ENCODE data around the gene PDE8B. TPM values are rescaled to one million over a fixed set of nuclear protein-coding genes. Genes with fewer than 3 reads are reported as not detected.

PDE8B gene
- total RNA-seq, 1 experiment from 2014 or later, result 0.86 TPM

DNA sequence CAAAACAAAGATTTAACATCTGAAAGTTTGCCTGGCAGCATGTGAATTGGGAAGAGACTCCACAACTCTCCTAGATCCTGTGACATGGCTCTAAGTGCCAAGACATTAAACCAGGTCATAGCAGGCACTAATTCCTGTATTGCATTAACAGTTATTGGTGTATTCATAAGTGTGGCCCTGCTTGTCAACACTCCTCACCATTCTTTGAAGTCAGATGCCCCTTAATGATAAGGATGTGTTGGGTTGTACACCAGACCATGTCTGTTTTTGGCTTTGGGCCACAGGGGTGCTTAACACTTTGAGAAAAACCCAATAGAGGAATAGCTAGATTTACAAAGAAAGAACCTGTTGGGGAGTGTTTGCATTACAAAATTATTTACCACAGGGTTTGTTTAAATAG is 43.4 kb upstream of the PDE8B start:
- no TSS peak for BruUV-seq (replicated peaks)
- Mint-ChIP-seq H3K36me3 (ENCODE audit: insufficient read depth, unreplicated experiment) (no peaks in the 10 kb centered on the region), H3K4me3 (ENCODE audit: unreplicated experiment) (no peak overlapping the region), H3K27me3 (ENCODE audit: insufficient read depth, unreplicated experiment) (no peaks in the 10 kb centered on the region), H3K9me3 (ENCODE audit: unreplicated experiment) (no peaks in the 10 kb centered on the region), H3K4me1 (ENCODE audit: low read depth, unreplicated experiment) (peaks cover 7% of the 10 kb centered on the region), H3K27ac (ENCODE audit: unreplicated experiment) (no peak overlapping the region)
- ChIA-PET CTCF (no interaction called here), POLR2A (no interaction called here)
- no peaks in the 10 kb centered on the region for H3K36me3 ChIP-seq (ENCODE audit: control insufficient read depth, insufficient read depth, low read length)
- TF ChIP-seq, protein P1, sequence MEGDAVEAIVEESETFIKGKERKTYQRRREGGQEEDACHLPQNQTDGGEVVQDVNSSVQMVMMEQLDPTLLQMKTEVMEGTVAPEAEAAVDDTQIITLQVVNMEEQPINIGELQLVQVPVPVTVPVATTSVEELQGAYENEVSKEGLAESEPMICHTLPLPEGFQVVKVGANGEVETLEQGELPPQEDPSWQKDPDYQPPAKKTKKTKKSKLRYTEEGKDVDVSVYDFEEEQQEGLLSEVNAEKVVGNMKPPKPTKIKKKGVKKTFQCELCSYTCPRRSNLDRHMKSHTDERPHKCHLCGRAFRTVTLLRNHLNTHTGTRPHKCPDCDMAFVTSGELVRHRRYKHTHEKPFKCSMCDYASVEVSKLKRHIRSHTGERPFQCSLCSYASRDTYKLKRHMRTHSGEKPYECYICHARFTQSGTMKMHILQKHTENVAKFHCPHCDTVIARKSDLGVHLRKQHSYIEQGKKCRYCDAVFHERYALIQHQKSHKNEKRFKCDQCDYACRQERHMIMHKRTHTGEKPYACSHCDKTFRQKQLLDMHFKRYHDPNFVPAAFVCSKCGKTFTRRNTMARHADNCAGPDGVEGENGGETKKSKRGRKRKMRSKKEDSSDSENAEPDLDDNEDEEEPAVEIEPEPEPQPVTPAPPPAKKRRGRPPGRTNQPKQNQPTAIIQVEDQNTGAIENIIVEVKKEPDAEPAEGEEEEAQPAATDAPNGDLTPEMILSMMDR (IDR thresholded peaks at IDR 0.05; ENCODE audit: insufficient read depth in 1 of 2, low read depth in 1 of 2, low read length in 1 of 2, severe bottlenecking in 1 of 2, unreplicated experiment in 1 of 2), result no peak
- no peaks in the 10 kb centered on the region for H3K9me3 ChIP-seq
- intact Hi-C loops (cut with micrococcal nuclease; ENCODE audit: unreplicated experiment), result no loop called here
- no peak for DNase-seq
- H3K4me3 ChIP-seq (ENCODE audit: low read depth, low read length), result no peak overlapping the region
- H3K4me1 ChIP-seq, result peaks cover 4% of the 10 kb centered on the region; the same call in 1 of the 2 replicates
- no peaks in the 10 kb centered on the region for H3K27me3 ChIP-seq (replicated peaks; ENCODE audit: control insufficient read depth, insufficient read depth, low read length)

DNA sequence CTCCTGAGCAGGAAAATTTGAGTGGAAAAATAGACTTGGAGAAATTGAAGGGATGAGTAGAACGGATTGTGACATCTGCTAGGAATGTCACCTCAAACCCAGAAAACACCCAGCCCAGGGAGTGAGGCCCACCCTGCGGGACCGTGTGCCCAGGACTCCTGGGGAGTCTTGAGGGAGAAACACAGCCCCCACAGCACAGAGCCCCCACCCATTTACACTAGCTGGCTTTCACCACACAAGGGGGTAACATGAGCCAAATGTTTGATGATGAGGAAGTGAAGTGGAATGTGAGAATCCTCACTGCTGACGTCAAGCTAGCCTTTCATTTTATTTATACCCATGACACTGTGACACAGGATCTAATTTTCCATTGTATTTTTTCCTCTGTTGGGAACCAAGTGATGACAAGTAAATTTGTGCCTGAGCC is 42.8 kb upstream of the PDE8B start:
- no peaks in the 10 kb centered on the region for H3K27me3 Mint-ChIP-seq (ENCODE audit: insufficient read depth, unreplicated experiment)
- H3K27ac Mint-ChIP-seq (ENCODE audit: unreplicated experiment), result no peak overlapping the region
- H3K9me3 ChIP-seq, result no peaks in the 10 kb centered on the region
- ChIA-PET CTCF (no interaction called here), POLR2A (no interaction called here)
- no peaks in the 10 kb centered on the region for H3K9me3 Mint-ChIP-seq (ENCODE audit: unreplicated experiment)
- no peak overlapping the region for H3K4me3 Mint-ChIP-seq (ENCODE audit: unreplicated experiment)
- intact Hi-C loops (cut with micrococcal nuclease; ENCODE audit: unreplicated experiment), result no loop called here
- TF ChIP-seq, protein P1 (IDR thresholded peaks at IDR 0.05; ENCODE audit: insufficient read depth in 1 of 2, low read depth in 1 of 2, low read length in 1 of 2, severe bottlenecking in 1 of 2, unreplicated experiment in 1 of 2), result no peak
- no TSS peak for BruUV-seq (replicated peaks)
- no peak overlapping the region for H3K4me3 ChIP-seq (ENCODE audit: low read depth, low read length)
- peaks cover 4% of the 10 kb centered on the region; the same call in 1 of the 2 replicates for H3K4me1 ChIP-seq
- no peaks in the 10 kb centered on the region for H3K36me3 ChIP-seq (ENCODE audit: control insufficient read depth, insufficient read depth, low read length)
- DNase-seq, result no peak
- H3K36me3 Mint-ChIP-seq (ENCODE audit: insufficient read depth, unreplicated experiment), result no peaks in the 10 kb centered on the region
- peaks cover 7% of the 10 kb centered on the region for H3K4me1 Mint-ChIP-seq (ENCODE audit: low read depth, unreplicated experiment)
- H3K27me3 ChIP-seq (replicated peaks; ENCODE audit: control insufficient read depth, insufficient read depth, low read length), result no peaks in the 10 kb centered on the region

DNA sequence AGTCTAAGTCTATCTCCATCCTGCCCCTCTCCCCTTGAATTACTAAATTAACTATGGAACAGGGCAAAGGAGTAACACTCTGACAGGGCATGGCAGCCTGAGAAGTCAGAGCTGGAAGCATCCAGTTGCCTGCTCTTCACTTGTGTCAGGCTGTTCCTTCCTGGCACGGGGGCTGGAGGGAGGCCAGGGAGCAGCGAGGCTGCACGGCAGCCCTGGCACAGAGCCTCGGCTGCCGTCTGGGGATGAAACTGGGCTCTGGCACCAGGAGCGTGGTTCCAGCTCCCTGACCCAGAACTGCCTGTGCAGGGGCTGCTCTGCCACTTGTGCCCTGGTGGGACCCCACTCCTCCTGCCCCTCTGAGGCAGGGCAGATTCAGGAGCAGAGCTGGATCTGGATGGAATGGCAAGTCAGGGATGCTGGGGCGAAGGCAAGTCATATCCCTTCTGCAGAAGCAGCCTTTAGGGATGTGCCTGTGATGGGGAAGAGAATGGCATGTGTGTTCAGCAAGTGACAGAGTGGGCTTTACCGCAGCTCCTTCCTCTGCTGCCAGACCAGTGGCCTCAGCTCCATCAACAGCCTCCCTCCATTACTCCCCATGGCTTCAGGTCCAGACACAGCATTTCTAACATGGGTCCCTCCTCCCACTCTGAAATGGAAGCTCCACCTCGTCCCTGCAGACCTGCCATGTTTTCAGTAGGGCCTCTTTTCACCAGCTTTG is 42.2 kb upstream of the PDE8B start:
- intact Hi-C loops (cut with micrococcal nuclease; ENCODE audit: unreplicated experiment), result no loop called here
- Mint-ChIP-seq H3K27ac (ENCODE audit: unreplicated experiment) (no peak overlapping the region), H3K4me3 (ENCODE audit: unreplicated experiment) (no peak overlapping the region), H3K4me1 (ENCODE audit: low read depth, unreplicated experiment) (peaks cover 7% of the 10 kb centered on the region), H3K27me3 (ENCODE audit: insufficient read depth, unreplicated experiment) (no peaks in the 10 kb centered on the region), H3K36me3 (ENCODE audit: insufficient read depth, unreplicated experiment) (no peaks in the 10 kb centered on the region), H3K9me3 (ENCODE audit: unreplicated experiment) (no peaks in the 10 kb centered on the region)
- no peak for DNase-seq
- peaks cover 4% of the 10 kb centered on the region; the same call in 1 of the 2 replicates for H3K4me1 ChIP-seq
- no peaks in the 10 kb centered on the region for H3K9me3 ChIP-seq
- ChIA-PET CTCF (no interaction called here), POLR2A (no interaction called here)
- no peaks in the 10 kb centered on the region for H3K27me3 ChIP-seq (replicated peaks; ENCODE audit: control insufficient read depth, insufficient read depth, low read length)
- H3K36me3 ChIP-seq (ENCODE audit: control insufficient read depth, insufficient read depth, low read length), result no peaks in the 10 kb centered on the region
- TF ChIP-seq, protein P1 (IDR thresholded peaks at IDR 0.05; ENCODE audit: insufficient read depth in 1 of 2, low read depth in 1 of 2, low read length in 1 of 2, severe bottlenecking in 1 of 2, unreplicated experiment in 1 of 2), result no peak
- BruUV-seq (replicated peaks), result no TSS peak
- H3K4me3 ChIP-seq (ENCODE audit: low read depth, low read length), result no peak overlapping the region

Data from Caco-2 (cell line).